ENCODE data around the gene MFSD6.
"Not testable (repeated sequence)": the region's sequence is repeated elsewhere in the genome, so short reads cannot be mapped to it uniquely, and the experiment has no call there.

MFSD6 gene

DNA sequence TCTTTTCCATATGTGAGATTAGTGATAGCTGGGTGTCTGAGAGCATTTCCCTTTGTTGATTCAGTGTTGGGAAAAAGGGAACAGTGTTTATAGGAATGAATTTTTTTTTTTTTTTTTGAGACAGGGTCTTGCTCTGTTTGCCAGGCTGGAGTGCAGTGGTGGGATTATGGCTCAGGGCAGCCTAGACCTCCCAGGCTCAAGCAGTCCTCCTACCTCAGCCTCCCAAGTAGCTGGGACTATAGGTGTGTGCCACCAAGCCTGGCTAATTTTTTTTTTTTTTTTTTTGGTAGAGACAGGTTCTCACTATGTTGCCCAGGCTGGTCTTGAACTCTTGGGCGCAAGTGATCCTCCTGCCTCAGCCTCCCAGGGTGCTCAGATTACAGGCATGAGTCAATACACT is 60.2 kb downstream of the MFSD6 start:
- not testable (repeated sequence) for DNase-seq

DNA sequence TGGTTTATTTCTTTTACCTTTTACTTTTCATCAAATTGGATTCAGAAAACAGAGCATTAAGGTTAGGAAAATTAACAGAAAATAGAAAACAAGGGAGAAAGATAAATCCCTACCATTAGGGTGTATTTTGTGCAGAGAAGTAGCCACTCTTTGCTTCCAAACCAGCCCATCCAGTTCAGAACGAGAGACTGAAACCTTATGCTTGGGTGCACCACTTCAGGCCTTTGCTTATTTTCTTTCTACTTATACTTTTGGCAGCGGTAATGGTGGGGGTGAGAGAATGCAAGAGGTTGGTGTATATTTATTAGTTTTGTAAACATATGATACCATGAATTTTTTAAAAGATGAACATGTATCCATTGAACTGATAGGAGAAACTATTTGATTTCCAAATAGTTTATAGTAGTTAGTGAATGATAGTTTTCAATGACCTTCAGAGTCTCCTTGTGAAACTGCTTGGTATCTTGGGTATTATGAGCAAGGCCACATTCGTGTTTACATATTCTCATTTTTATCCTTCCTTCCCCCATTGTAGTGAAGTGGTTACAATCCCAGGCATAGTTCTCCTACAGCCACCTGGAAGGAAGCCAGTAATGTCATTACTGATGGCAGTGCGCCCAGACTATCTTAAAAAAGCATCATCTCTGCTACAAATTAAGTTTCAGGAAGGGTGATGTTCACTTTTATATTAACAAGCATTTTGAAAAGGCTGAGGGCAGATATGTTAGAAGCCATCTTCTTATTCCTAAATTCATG is 60.8 kb downstream of the MFSD6 start:
- no peak for DNase-seq

DNA sequence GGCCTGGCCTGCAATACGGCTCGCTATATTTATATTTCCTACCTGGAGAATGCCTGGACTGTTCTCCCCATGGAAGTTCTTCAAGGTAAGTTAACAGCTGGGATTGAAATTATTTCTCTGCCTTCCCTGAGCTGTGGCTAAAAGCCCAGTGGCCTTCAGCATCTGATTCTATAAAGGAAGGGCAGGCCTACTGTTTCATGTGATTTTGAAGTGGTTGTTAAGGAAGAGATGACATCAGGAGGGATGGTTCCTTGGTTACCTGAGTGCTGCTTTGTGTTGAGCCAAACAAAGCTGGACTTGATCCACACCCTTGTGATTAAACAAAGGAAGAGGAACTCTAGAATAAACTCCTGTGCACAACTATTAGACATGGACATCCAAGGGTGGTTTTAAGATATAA is 61.6 kb downstream of the MFSD6 start:
- no peak for DNase-seq

DNA sequence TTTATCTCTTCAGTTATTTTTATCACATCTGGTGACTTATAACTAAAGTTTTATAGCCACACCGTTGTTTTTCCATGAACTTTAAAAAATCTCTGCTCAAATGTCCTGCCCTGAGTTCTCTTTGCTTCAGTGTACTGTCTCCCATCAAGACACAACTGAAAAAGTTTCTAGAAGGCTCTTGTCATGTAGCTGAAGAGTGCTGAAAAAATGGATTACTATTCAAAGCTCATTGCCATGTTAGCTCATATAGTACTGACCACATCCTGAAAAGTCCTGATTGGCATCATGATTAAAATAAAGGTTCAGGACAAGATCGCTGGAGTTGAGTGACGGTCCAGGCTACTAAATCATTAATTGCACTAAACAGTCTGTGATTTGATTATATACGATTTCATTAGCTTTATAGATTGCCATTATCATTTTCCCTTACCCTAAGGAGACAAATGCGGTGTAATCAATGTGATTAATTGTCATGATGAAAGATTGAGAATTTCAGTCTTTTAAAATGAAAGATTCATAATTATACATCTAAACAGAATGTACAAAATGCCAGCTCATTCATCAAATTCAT is 62.2 kb downstream of the MFSD6 start:
- no peak for DNase-seq

DNA sequence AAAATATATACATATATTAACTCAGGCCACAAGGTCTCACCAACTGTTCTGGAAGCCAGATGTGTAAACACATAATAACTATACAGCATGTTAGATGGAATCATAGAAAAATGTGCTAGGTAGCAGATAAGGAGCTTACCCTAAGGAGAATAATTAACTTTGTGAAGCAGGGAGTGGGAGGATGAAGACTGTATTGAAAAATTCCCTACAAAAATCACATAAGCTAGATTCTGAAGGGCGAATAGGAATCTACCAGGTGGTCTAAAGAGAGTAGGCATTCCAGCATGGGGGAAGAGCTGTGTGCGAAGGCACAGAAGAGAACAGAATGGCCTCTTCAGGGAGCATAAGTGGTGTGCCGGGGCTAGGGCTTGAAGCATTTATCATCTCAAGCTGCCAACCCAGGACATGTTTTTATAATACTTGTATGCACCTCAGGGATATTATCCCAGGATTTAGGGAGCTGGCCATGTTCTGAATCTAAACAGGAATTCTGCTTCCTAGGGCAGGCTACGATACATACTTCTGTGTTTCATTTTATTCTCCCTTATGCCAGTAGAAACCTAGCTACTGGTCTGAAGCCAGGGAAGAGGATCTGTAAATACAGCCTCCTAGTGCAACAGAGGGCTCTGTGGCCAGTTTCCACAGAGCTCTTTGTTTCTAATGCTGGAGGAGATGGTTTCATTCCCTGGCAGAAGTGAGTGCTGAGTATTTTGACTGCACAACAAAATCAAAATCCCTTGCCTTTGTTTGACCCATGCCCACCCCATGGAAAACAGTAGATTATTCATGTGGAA is 69.7 kb downstream of the MFSD6 start:
- no peak for DNase-seq

DNA sequence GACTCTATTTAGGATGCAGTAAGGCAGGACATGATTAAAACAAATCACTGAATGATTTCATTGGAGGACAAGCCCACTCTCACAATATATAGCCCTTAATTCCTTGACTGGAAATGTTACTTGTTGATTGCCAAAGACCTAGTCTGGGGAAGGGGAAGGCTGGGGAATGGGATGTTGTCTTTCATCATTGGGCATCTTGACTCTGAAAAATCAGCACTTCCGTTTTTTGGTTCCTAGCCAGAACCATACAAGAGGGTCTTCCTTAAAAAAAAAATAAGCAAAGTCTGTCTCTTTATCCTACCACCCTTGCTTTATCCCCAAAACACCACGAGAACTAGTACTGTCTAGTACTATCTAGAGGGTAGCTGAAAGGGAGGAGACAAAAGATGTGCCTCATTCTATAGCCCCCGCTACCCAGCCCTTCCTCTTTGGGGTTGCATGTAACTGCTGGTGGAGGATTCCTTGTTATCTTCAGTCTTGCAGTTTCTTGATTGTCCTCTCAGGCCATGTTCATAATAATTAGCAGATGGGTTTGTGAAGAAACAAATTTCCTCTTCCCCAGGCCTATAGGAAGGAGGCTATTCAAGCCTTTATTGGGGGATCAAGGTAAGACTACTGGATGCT is 70.5 kb downstream of the MFSD6 start:
- no peak for DNase-seq

DNA sequence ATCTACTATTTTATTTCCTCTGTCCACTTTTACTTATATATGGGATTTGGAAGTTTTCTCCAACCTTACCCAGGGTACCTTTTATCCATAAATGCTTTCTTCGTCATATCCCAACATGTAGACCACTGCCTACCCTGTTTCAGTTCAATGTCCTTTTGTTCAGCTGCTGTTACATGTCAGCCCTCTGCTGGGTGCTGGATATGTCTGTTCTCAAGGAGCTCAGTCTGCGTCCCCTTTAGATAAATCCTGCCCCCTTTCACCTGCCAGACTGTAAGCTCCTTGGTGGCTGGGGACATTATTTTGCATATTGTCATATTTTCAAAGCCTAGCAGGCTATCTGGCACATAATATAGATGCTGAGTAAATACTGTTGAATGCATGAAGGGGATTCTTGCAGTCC is 73.2 kb downstream of the MFSD6 start:
- DNase-seq, result no peak

DNA sequence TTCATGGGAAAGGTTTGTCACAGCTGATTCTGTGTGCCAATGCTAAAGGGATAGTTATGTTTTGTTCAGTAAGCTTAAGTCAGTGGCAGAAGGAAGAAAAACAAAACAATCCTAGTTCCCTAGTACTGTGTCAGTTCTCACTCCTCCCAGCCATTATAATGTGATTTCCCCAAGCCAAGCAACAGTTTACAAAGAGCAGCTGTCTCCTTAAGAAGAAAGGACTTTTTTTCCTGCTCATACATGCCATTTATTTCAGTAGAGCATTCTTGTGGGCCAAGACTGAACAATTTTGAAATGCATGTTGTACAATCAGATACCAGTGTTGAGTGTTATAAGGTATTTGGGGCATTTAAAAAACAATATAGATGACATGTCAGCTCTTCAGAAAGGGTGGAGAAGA is 74.3 kb downstream of the MFSD6 start:
- DNase-seq, result no peak

DNA sequence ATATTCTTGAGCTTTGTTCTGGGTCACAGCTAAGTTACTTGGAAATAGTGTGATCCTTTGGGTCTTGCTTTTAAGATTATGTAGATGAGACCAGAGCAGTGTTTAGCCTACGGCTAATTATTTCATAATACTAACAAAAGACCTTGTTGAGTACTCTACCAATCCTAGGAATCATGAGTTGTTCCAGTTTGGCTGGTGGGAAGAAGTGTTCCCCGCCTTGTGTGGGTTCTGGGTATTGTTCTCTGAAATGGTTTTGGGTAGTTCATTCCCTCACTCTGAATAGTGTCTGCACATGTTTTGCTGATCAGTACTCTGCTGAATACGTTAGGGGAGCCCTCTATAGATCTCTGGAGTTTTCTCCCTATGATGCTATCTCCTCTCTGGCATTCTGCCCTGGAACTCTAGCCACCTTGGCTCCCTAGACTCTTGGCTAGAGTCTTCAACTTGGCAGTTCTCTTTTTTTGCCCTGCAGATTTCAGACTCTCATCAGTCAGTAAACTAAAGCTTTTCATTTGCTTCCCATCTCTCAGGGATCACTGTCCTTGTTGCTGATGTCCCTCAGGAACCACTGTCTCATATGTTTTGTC is 78.0 kb downstream of the MFSD6 start:
- no peak for DNase-seq

DNA sequence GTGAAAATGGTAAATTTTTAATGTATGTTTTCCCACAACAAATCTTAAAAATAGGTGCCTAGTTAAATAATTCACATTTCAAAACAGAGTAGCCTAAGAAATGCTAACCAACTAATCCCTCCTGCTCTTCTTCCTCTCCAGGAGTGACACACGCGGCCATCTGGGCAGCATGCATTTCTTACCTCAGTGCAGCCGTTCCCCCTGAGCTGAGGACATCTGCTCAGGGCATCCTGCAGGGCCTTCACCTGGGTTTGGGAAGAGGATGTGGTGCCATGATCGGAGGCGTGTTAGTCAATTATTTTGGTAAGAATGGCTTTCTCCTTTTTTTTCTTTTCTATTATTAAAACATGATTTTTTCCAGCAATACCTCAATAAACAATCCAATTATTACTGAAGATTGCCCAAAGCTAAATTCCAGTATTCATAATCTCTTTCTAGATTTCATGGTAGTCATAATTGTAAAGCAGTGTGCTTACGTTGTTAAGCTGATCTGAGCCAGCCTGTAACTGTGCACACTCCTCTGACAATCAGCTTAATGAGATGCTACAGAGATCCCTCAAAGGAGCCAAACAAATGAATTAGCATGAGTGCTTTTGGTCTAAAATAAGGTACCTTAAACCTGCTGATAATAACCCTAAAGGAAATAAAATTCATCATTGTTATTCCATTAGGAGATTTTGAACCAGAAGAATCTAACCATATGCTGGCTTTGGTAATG is 80.5 kb downstream of the MFSD6 start:
- no peak for DNase-seq

DNA sequence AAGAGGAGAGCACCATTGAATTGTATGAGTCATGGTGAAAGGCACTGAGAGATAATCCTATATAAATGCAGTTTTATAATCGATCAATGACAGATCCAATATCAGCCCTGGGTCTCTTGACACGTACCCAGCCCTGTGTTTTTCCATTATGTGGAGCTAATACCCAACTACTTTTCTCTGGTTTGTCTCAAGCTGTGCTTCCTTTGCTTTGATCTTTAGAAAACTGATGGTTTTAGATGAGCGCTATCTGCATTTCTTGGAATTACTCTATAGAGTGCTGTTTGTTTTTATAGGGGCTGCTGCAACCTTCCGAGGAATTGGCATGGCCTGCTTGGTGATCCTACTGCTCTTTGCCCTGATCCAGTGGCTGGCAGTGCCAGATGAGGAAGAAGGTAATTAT is 81.3 kb downstream of the MFSD6 start:
- DNase-seq, result no peak

DNA sequence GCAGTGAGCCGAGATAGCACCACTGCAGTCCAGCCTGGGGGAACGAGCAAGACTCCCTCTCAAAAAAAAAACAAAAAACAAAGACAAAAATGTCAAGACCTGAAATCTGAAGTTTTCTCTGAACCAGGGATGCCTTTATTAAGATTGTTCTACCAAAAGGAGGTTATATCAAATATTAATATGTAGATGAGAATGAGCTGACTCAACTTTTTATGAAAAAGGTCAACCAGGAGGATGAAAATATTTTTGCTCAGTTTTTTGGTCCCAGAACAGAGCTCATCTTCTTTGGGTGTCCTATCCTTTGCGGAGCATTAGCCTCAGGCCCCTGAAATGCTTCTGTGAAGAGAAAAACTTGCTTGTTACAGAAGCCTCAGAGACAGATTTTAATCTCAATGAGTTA is 82.3 kb downstream of the MFSD6 start:
- no peak for DNase-seq

DNA sequence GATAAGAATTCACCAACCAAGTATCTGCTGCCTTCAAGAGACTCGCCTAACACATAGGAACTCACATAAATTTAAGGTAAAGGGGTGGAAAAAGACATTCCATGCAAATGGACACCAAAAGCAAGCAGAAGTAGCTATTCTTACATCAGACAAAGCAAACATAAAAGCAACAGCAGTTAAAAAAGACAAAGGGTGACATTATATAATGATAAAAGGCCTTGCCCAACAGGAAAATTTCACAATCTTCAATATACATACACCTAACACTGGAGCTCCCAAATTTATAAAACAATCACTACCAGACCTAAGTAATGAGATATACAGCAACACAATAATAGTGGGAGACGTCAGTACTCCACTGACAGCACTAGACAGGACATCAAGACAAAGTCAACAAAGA is 84.9 kb downstream of the MFSD6 start:
- no peak for DNase-seq

DNA sequence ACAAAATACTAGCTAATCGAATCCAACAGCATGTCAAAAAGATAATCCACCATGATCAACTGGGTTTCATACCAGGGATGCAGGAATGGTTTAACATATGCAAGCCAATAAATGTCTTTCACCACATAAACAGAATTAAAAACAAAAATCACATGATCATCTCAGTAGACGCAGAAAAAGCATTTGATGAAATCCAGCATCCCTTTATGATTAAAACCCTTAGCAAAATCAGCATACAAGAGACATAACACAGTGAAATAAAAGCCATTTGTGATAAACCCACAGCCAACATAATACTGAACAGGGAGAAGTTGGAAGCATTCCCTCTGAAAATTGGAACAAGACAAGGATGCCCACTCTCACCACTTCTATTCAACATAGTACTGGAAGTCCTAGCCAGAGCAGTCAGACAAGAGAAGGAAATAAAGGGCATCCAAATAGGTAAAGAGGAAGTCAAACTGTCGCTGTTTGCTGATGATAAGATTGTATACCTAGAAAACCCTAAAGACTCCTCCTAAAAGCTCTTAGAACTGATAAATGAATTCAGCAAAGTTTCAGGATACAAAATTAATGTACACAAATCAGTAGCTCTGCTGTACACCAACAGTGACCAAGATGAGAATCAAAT is 86.6 kb downstream of the MFSD6 start:
- DNase-seq, result not testable (repeated sequence)

DNA sequence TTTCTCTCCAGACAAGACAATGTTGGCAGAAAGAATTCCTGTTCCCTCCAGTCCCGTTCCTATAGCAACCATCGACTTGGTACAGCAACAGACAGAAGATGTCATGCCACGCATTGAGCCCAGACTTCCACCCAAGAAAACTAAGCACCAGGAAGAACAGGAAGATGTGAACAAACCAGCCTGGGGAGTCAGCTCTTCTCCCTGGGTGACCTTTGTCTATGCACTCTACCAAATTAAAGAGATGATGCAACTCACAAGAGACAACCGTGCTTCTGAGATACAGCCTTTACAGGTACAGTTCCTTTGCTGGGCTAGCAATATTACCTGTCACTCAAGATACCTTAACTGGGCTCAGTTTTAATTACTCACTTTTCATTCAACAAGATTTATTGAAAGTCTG is 89.3 kb downstream of the MFSD6 start:
- no peak for DNase-seq

DNA sequence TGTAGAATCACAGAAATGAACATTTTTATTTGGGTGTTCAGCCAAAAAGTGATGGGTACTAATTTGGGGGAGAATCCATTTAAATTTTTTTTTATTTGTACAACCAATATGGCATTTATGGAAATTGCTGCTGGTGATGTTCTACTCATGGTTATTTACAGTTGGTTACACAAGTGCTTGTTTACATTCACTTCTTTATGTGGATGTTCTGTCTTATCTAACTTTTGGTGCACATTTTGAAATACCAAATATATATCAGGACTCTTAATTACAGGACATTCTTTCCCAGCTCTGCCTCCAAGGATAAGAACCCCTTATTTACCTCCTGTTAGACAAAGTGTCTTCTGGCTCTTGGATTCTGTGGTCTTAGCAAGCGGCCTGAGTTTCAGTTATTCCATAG is 91.1 kb downstream of the MFSD6 start:
- DNase-seq, result no peak

DNA sequence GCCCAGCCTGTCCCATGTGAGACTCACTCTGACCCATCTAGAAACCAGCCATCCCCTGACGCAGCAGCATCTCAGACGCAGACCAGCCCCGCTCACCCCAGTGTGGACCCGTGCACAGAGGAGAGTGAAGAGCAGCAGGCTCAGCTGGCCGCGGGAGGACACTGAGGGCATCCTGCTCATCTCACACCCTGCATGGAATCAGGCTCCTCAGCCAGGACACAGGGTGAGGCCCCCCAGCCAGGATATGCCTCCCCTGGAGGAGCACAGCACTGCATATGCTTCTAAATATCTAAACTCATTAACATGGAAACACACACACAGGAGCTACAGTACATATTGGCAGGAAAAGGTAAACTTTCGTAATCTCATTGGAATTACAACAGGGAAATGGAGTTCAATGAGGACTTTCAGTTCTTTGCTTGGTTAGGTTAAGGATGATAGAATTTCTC is 91.9 kb downstream of the MFSD6 start:
- no peak for DNase-seq

DNA sequence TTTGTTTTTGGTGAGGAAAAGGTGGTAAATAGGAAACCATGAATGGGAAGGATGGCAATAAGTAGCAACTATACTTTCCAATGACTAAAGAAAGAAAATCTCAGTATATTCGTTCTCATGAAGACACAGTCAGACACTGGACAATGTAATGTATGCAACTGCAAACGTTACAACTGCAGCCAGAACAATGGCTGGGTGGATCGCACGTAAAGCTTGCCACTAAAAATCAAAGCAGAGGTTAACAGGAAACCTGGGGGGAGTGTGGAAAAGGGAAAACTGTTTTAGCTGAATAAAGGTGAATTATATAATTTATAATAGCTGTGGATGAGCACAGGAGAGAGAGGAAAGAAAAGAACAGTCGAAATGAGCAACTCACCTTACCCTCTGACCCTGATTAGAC is 93.1 kb downstream of the MFSD6 start:
- DNase-seq, result no peak

DNA sequence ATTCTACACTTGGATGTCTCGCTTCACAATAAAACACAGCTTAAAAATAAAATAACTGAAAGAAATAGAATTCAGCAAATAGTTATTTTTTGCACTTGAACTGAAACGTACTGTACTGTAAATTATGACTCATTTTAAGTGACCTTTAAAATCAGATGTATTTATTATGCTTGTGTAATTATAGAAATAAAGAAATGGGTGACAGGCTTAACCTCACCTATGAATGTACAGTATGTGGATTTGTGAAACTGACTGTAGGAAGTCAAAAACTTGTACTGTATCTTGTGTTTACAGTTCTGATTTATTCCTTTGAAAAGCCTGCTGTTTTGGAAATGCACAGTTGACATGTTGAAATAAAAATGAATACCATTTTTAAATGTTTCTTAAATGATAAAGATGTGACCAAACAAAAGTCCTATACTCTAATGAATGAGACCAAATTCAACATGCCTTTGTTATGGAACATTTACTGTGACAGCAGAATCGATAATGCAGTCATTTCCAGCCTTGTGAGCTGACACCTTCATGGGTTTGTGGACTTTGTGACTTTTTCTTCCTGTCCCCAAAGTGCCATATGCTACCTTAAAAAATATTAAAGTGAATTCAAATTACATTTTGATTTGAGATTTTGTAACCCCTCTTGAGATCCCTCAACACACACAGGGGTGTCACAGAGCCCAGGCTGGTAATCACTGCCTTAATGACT is 93.7 kb downstream of the MFSD6 start:
- no peak for DNase-seq

DNA sequence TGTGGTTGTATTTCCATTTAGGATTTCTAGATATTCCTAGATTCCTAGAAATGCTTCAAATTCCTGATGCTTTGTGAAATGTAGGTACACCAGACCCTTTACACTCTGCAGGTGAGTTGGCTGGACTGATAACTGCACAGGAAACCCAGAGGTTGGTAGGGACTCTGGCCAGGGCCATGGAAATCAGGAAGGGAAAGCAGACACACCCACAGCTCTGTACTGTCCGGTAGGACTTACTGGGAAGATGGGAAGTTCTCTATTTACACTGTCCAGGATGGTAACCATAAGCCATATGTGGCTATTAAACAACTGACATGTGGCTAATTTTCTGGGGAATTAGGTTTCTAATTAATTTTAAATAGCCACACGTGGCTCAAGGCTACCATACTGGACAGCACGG is 94.9 kb downstream of the MFSD6 start:
- DNase-seq, result no peak

DNA sequence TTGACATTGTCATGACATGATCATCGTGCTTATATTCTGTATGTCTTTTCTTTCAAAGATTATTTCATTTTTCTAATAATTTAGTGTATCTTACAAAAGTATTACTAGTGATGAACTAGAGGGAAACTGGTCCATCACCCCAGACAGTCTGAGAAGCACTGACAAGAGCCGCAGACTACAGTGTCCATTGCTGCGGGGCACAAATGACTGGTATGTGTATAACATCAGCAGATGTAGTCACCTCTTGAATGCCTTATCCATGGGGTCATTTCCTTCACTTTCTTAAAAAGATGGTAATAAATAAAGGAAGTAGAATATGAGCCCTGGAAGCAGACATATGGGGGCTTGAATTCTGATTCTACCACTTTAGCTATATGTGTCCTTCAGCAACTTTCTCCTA is 96.8 kb downstream of the MFSD6 start:
- DNase-seq, result no peak

All from 8988T (cell line).